Gastroesophageal sphincter (tissue), 3 donors: ENCODE measurements around the gene LCNL1.

Source experiments
- CTCF ChIP-seq, 4 experiments: fragments of 200-600 bp in 2 of 4; fragments of 450-650 bp in 2 of 4; sonication (generic) in 1 of 4; IDR thresholded peaks; one replicate each; pipeline ENCODE4 v1.5.1; 2017 to 2019; ENCODE audit warnings: antibody characterized with exemption in 4 of 4, mild to moderate bottlenecking in 2 of 4, moderate library complexity in 2 of 4
- EP300 ChIP-seq: sonication (generic); formaldehyde crosslinking; IDR thresholded peaks from one replicate; pipeline ENCODE4 v1.6.1; 2017; ENCODE audit warnings: antibody characterized with exemption, mild to moderate bottlenecking
- POLR2A ChIP-seq, 2 donors: fragments of 450-650 bp; IDR thresholded peaks; one replicate each; pipeline ENCODE4 v1.6.1; 2017; ENCODE audit warnings: antibody characterized with exemption in 2 of 2, mild to moderate bottlenecking in 2 of 2, moderate library complexity in 1 of 2
- POLR2AphosphoS5 ChIP-seq: sonication (generic); formaldehyde crosslinking; IDR thresholded peaks from one replicate; pipeline ENCODE4 v1.6.1; 2017; ENCODE audit warnings: antibody characterized with exemption

GRCh38 chr9:137023157-137023556, 40.4 kb downstream of the LCNL1 start:
- no peak for TF ChIP-seq CTCF (IDR thresholded peaks at IDR 0.05)
- TF ChIP-seq POLR2A (IDR thresholded peaks at IDR 0.05): no peak
- TF ChIP-seq POLR2AphosphoS5: no peak
- TF ChIP-seq EP300: no peak
